NCI-H187 (cell line): ENCODE data around the gene RPS15.
"Not testable (repeated sequence)": the region's sequence is repeated elsewhere in the genome, so short reads cannot be mapped to it uniquely, and the experiment has no call there.

Experiments
- DNase-seq, 2 experiments: peaks; one replicate each; lab custom pipeline; 2025; lab: John Stamatoyannopoulos, UW

Gene RPS15

DNA sequence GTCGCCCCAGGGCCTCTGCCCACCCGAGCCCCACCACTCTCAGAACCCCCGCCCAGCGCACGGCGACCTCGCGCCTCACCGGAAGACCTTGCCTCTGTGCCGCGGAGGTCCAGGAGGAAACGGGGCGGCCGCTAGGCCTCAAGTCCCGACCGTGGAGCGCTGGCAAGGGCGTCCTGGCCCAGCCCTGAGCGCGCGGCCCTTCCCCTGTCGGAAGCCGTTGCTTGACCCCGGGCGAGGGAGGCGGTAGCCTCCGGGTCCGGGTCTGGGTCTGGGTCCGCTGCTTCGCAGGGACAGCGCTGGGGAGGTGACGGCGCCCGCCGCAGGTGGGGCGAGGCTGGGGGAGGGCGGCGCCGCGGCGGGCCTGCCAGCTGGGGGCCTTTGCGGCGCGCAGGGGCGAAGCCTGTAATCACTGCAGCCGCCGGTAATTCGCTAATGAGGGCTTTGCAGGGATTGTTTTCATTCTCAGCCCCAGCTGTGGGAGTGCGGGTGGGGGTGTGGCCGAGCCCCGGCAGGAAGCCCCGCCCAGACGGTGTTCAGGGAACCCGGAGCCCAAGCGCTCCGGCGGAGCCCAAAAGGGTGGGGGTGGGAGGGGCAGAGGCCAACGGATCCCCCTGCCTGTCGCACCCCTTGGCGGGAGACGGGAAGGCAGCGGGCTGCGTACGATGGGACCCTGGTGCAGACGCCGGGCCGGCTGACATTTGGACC lies 32.3 kb downstream of the RPS15 start:
- no peak for DNase-seq

DNA sequence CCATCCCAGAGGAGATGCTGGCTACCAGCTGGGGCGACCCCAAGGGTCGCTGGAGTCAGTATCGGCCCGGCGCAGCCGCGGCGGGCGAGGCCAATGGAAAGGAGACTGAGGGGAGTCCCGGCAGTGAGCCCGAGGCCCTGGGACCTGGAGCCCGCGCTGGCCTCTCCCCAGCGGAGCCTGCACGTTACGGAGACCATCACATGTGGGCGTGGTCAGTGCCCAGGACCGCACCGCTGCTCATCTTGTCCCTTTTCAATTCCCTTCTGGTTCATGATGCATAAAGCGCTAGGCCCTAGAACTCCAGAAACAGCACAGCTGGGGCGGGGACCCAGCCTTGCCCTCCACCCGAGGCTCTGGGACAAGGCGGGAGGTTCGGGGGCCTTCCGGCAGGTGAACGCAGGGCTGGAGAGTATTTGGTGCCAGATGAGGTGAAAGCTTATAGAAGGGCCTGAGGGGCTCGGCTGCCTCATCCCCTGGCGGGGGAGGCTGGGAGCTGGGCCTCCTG lies 32.9 kb downstream of the RPS15 start:
- no peak for DNase-seq

DNA sequence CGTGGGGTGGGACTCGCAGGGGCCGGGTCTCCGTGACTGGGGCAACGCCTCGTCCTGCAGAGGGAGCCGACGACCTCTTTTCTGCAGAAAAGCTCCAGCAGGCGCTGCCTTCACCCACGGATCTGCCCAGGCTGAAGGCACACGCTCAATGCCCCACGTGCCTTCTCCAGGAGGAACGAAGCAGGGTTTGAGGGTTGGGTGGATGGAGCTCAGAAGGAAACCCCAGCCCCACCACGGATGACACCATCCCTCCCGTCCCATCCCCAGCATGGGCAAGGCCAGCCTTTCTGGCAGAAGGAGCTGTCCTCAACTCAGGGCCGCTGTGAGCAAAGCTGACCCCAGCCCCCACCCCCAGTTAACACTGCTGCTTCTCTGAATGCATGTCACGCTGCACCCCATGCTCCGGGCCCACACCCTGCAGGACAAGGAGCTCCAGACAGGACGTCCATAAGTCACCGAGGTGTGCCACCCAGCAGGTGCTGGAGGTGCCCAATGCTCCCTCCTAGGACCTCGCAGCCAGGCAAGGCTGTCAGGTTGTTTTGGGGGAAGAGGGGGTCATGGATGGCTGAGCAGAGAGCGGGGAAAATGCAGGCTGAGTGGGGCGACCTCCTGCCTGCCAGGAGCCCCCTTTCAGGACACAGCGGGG lies 33.4 kb downstream of the RPS15 start:
- DNase-seq = no peak

DNA sequence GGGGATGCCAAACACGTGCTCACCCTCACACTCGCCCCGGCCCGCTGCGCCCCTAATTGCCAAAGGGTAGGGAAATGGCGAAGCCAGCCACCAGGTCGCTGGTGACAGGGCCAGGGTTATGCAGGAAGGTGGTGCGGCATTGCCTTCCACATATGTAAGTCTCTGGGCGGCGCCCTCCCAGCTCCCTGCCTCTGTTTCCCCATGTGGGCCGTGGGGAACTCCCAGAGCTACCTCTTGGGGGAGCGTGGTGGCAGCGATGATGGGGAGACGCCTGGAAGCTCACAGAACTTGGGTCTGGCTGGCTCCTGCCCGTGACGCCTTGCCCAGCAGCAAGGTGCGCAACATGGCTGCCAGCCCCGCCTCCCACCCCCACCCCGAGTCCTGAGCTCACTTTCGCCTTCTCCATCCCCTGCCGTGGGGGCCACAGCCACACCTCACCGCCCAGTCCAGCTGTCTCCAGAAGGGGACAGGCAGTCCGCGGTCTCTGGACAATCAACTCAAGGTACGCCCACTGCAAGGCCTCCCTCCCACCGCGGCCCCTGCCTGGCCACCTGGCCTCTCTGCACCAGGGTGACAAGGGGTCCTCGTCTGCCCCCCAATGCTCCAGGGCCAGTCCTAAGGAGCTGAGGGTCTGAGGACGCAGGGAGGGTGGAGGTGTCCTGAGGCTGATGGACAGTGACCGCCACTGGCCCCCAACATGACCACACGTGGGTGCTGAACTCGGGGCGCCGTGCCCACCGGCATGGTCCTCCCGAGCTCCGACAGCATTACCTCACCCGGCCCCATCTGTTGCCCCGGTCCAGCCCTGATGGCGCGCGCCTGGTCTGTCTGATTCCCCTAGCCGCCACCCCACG lies 34.3 kb downstream of the RPS15 start:
- no peak for DNase-seq

DNA sequence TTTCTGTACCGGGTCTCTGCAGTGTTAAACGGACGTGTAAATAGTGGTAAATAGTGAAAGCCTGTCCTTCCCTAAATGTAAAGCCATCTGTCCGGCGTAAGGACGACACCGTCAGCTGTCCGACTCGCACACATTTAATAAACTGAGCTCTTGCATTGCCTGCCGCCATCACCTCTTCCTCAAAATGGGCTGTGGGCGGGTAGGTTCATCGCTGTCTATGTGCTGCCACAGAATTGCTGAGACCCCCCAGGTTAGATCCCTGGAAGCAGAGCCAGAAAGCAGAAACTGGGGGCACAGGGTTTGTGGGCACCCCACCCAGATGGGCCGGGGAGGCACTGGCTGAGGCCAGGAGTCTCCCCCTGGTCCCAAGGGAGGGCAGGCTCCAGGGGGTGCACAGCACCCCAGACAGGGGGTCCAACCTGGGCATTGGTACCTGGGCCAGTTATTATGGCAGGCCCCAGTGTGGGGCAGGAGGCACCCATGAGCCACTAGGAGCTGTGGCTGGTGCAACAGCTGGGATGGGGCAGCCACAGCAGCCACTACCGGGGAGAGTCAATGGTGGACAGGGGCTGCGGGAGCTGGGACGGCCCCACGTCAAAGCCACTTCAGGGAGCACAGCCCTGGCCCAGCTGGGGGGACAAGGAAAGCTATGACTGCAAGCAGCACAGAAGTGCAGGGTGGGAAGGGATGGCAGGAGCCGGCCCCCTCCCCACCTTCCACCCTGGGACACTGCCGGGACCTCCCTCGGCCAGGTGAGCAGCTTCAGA lies 35.1 kb downstream of the RPS15 start:
- no peak for DNase-seq

DNA sequence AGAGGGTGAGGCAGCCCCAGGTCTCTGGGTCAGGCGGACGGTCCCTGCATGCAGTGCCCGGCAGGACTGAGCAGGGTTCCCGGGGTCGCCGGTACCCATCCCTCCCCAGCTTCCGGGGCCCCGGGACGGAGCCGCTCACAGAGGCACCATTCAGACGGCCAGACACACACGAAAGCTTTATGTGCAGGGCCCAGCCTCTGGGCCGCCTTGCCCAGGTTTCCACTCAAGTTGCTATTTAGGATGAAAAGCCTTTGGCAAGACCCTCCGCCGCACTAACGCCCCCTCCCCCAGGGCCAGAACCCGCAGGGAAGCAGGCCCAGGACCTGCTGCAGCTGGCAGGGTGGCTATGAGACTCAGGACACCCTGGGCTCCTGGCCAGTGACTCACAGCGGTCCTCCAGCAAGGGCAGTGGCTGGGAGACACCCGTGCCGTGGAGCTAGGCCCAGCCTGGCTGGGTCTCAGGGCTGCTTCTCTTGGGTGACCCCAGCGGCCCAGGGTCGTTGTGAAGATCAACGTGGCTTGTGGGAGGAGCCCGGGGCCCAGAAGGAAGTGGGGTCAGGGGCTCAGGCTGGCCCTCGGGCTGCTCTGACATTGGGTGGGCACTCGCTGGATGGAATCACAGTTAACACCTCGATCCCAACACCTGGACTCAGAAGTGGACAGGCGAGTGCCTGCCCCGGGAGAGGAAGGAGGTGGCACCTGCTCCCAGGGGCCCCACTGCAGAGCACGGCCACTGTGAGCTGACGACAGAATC lies 36.0 kb downstream of the RPS15 start:
- no peak for DNase-seq

DNA sequence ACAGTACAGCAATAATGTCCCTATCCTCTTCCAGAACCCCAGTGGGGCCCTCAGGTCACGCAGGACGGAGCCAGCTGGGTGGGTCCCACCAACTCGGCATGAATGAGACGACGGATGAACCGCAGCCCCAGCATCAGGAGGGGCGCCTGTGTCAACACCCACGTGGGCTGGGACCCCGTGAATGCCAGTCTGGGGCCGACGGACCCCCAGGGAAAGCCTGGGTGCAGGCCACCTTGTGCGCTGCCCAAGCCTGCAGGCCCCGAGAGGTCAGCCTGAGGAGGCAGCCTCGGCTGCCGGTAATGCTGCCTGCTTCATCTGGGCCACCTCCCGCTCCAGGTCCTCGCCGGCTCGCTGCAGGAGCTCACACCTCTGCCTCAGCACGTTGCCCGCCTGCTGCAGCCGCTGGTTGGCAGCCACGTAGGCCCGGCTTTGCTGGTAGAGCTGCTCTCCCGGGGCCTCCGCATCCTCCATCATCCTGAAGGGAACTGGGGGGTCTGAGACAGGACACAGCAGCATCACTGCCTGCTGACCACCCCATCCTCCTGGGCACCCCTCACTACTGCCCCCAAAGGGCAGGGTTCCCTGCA lies 36.7 kb downstream of the RPS15 start:
- DNase-seq = no peak

DNA sequence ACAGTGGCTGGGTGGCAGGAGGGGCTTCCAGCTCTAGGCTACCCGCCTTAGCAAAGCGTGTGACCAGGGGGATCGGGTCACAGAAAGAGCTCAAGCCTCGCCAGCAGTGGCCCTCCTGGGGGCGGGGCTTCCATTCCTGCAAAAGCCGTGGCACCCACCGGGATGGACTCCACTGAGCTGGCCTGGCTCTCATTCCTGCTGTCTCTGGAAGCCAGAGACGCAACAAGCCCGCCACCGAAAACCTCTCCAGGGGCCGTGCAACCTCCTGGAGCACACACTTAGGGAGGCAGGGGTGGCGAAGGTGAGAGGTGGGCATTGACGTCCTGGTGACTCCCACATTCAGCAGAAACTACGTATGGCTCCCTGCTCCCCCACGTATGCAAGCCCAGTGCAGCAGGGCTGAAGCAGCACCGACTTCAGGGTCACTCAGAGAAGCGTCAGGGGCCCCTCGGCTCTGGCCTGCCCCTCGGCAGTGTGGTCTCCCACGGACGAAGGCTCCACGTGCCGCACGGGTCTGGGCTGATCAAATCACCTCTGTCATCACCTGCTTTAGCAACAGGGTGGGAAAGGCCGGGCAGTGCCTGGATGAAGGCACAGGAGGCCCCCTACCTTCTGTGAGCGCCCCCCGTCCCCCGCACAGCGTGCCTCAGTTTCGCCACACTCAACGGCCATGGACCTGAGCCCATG lies 37.7 kb downstream of the RPS15 start:
- no peak for DNase-seq

DNA sequence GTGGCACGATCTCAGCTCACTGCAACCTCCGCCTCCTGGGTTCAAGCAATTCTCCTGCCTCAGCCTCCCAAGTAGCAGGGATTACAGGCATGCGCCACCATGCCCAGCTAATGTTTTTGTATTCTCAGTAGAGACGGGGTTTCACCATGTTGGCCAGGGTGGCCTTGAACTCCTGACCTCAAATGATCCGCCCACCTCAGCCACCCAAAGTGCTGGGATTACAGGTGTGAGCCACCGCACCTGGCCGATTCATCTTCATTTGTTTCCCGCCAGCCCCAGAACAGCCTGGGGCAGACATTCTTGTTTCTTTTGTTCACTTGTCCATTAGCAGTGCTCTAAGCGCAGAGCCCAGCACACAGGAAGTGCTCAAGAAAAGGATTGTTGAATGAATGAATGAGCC lies 38.9 kb downstream of the RPS15 start:
- not testable (repeated sequence) for DNase-seq

DNA sequence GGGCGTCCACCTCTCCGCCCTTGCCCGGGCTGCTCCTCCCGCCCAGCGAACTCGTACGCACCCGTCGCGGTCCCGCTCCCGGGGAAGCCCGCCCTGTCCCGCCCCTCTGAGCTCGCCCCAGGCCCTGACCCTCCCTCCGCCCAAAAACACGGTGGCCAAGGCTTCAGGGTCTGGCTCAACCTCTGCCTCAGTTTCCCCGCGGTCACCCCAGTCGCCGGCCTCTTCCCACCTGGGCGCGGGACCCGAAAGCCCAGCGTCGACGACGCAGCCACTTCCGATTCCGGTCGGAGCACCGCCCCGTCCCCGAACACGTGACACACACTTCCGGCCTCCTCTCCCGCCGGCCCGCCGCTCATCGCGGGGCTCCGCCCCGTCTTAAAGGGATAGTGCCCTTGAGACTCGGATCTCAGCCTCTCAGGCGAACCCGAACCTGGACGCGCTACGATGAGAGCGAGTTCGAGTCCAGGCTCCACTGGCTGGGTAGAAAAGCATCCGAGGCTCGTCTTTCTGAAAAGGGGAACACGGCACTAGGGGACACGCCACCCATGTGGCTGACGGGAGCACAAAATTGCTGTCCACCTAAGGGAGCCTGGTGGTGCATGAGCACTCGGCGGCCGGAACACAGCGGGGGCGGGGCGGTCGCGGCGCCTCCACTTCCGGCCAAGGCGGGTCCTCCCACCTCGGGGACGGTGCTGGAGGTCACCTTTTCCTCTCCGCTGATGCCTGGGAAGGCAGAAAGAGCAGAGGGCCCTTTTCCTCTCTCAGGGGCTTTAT lies 40.9 kb downstream of the RPS15 start, which contains the start of gene C19orf25:
TSS of gene C19orf25 (minus strand) at position 282 of the 774 bp plus-strand sequence. CDS start 312 bp downstream, outside the sequence.
- peak; percentile 82 to 93 for DNase-seq

DNA sequence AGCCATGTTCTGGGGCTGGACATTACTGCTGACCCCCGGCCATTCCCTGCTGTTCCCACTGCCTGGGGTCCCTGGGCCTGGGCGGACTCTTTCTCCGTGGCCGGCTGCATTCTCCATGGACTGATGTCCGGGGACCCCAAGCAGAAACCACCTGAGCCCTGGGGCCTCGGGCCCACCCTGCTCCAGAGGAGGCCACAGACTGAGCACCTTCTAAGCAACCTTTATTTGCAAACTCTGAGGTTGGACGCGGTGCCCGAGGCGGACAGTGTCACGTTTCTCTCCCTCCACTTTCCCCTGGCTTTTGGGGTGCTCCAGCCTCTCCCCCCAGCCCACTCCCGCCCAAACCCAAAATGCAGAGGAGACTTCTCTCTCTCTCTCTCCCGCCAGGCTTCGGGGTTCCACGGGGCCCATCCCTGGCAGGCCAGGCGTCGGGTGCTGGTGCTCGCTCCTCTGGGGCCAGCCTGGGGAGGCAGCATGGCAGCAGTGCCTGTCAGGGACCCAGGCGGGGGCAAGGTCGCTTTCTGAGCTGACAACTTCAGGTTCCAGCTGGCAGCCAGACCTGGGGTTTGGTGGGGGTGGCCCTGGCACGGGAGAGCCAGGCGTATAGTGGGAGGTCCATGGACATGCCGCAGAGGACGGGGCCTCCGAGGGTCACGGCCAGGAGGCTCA lies 43.2 kb downstream of the RPS15 start:
- no peak for DNase-seq

DNA sequence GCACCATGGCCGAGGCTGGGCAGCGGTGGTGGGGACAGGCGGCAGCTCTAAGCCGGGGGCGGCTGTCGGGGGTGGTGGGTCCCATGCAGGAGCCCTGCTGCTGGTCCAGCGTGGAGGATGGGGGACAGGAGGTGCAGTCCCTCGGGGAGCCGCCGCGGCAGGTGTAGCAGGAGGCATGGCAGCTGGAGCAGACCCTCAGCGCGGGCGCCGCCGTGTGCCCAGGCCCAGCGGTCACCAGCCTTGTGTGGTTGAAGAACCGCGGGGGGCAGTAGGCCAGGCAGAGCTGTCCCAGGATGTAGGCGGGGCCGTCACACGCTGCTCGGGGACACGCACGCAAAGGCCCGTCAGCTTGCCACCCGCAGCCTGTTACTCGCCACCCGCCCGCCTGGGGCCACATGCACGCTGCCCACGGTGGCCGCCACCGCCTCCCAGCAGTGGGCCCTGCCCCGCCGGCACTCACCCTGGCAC lies 43.7 kb downstream of the RPS15 start:
- no peak for DNase-seq

DNA sequence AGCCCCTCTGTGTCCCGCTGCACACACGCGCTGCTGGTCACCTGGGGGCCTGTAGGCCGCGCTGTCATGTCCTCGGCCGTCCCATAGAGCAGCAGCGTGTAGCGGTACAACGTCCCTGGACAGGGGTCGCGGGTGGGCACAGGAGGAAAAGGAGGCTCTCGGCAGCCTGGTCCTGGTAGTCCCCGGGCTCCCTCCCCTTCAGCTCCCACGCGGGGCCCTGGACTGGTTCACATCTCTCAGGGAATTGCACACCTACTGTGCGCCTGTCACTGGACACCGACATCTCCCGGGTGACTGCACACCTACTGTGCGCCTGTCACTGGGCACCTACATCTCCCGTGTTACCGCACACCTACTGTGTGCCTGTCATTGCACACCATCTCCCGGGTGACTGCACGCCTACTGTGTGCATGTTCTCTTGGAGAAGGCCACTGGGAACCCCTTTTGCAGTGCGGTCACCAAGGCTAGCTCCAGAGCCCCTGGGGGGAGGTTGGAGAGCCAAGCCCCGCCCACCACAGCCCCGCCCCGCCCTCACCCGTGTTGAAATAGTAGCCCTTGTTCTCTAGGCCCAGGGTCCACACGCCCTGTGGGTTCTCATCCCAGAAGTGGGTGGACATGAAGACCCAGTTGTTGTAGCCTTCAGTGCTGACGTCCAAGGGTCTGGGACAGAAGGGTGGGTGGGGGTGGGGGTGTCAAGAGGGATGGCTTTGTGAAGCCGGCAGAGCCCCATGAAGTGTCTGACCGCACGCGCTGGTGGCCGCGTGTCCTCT lies 44.4 kb downstream of the RPS15 start:
- no peak for DNase-seq

DNA sequence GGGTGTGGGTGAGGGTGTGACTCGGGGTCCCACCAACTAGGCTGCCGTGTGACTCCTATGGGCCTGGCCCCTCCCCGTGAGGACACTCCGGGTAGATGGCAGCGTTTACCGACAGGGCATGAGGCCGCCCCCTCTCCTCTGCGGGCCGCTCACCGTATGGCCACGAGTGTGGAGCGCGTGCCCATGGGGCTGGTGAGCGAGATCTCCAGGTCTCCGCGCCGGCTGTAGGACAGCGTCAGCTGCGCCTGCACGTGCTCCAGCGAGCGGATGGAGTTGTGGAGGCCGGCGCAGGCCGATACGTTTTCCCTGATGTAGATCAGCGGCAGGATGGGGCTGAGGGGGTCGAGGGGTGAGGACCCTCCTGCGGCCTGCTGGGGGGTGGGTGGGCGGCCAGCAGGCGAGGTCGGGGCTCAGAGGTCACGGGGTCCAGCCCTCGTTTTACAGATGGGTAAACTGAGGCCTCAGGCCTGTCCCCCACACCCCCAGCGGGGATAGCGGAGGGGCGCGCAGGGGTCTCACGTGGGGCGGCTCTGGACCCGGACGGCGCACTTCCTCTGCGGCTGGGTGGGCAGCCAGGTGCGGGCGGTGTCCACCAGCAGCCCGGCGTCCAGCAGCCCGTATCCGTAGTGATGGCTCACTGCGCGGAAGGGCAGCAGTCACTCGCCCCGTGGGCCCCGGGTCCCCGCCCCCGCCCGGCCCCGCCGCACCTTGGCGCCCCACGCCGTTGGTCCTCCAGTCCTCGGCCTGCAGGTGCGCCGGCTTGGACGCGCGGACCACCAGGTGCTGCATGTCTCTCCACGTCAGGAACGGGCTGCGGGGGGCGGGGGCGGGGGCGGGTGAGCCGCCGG lies 45.2 kb downstream of the RPS15 start:
- no peak for DNase-seq

DNA sequence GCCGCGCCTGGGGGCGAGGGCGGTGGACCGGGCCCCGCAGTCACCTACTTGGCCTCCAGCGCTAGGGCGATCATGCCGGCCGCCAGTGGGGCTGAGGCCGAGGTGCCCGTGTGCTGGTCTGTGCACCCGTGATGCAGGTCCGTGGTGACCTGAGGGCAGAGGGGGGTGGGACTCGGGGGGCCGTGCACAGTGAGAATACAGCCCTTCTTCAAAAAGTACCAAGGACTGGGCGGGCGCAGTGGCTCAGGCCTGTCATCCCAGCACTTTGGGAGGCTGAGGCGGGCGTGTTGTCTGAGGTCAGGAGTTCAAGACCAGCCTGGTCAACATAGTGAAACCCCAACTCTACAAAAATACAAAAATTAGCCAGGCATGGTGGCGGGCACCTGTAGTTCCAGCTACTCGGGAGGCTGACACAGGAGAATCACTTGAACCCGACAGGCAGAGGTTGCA lies 45.8 kb downstream of the RPS15 start:
- DNase-seq = no peak

DNA sequence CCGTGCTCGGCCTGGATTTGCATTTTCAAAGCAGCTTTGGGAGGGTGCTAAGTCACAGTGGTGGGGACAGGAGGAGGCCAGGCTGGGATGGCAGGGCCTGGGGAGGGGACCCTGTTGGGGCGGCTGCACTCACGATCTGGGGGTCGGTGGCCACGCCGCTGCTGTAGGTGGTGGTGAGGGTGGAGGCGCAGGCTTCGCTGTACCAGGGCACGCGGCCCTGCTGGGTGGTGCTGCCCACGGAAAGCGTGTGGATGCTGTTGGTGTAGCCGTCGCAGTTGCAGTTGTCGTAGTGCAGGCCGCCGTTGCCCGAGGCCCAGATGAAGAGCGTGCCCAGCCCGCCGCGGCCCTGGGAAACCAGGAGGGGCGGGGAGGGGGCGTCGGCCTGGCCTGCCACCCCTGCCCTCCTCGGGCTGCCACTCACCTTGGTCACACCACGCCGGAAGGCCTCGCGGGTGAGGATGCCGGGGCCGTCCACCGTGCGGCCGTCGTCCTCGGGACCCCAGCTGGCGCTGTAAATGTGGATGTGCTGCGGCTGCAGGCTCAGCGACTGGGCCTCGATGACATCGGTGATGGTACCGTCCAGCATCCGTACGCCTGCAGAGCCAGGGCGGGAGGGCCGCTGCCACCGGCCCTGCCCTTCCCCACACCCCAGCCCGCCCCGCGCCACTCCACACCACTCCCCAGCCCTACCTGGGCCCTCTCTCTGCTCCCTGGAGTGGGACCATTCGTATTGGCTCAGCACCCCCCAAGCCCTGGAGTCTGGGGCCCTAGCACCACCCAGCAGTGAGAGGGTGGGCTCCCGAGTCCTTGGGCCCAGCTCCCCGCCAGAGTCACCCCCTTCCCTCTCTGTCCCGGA lies 48.8 kb downstream of the RPS15 start:
- no peak for DNase-seq
